ENCODE measurements around the gene TMEM138.

DNA sequence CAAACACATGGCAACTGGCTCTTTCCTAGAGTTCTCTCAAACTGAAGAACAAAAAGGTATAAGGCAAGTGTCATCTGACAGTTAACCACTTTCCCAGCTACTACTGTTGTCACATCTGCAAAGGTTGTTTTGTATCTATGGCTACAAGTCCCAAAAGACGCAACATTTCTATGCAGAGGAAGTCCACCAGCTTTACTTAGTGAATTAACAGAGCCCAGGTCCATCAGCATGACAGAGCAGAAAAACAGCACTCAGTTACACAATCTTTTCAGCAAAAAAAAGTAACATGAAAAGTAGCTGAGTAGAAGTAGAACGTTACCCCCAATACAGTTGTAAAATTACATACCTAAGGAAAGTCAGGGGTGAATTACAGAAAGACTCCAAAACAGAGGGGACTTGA, 55.5 kb downstream of the TMEM138 start:
- TF ChIP-seq, protein P1, sequence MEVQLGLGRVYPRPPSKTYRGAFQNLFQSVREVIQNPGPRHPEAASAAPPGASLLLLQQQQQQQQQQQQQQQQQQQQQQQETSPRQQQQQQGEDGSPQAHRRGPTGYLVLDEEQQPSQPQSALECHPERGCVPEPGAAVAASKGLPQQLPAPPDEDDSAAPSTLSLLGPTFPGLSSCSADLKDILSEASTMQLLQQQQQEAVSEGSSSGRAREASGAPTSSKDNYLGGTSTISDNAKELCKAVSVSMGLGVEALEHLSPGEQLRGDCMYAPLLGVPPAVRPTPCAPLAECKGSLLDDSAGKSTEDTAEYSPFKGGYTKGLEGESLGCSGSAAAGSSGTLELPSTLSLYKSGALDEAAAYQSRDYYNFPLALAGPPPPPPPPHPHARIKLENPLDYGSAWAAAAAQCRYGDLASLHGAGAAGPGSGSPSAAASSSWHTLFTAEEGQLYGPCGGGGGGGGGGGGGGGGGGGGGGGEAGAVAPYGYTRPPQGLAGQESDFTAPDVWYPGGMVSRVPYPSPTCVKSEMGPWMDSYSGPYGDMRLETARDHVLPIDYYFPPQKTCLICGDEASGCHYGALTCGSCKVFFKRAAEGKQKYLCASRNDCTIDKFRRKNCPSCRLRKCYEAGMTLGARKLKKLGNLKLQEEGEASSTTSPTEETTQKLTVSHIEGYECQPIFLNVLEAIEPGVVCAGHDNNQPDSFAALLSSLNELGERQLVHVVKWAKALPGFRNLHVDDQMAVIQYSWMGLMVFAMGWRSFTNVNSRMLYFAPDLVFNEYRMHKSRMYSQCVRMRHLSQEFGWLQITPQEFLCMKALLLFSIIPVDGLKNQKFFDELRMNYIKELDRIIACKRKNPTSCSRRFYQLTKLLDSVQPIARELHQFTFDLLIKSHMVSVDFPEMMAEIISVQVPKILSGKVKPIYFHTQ (CRISPR knock-in tag; IDR thresholded peaks at IDR 0.05), result no peak
- TF ChIP-seq GABPB1 (CRISPR knock-in tag; IDR thresholded peaks at IDR 0.05), result no peak
- TF ChIP-seq, protein P2, sequence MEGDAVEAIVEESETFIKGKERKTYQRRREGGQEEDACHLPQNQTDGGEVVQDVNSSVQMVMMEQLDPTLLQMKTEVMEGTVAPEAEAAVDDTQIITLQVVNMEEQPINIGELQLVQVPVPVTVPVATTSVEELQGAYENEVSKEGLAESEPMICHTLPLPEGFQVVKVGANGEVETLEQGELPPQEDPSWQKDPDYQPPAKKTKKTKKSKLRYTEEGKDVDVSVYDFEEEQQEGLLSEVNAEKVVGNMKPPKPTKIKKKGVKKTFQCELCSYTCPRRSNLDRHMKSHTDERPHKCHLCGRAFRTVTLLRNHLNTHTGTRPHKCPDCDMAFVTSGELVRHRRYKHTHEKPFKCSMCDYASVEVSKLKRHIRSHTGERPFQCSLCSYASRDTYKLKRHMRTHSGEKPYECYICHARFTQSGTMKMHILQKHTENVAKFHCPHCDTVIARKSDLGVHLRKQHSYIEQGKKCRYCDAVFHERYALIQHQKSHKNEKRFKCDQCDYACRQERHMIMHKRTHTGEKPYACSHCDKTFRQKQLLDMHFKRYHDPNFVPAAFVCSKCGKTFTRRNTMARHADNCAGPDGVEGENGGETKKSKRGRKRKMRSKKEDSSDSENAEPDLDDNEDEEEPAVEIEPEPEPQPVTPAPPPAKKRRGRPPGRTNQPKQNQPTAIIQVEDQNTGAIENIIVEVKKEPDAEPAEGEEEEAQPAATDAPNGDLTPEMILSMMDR (IDR thresholded peaks at IDR 0.05), result no peak
- TF ChIP-seq SP1 (CRISPR knock-in tag; conservative IDR thresholded peaks at IDR 0.05), result no peak
- TF ChIP-seq NR3C1 (CRISPR knock-in tag; conservative IDR thresholded peaks at IDR 0.05; ENCODE audit: low read depth), result no peak
- TF ChIP-seq ZNF423 (CRISPR knock-in tag; IDR thresholded peaks at IDR 0.05), result no peak
- TF ChIP-seq HMGXB4 (CRISPR knock-in tag; IDR thresholded peaks at IDR 0.05), result no peak
- no peak for TF ChIP-seq IRF2 (CRISPR knock-in tag; IDR thresholded peaks at IDR 0.05; ENCODE audit: borderline replicate concordance, low read depth)
- no peak for TF ChIP-seq NR2C2 (CRISPR knock-in tag; IDR thresholded peaks at IDR 0.05)
- TF ChIP-seq ZNF263 (CRISPR knock-in tag; IDR thresholded peaks at IDR 0.05; ENCODE audit: low read depth), result no peak
- TF ChIP-seq USF1 (CRISPR knock-in tag; IDR thresholded peaks at IDR 0.05), result no peak
- TF ChIP-seq MXD4 (CRISPR knock-in tag; IDR thresholded peaks at IDR 0.05; ENCODE audit: borderline replicate concordance), result no peak
- no peak for TF ChIP-seq ETV6 (CRISPR knock-in tag; IDR thresholded peaks at IDR 0.05)
